Mucosa of stomach (tissue), 1 donor: ENCODE data around the gene RANBP2.

Experiments used
- H3K27me3 ChIP-seq: one replicate; pipeline ENCODE4 v1.7.0; 2013; ENCODE audit warnings: mild to moderate bottlenecking, low read length; ENCODE audit not compliant: control insufficient read depth, insufficient read depth
- H3K36me3 ChIP-seq: one replicate; pipeline ENCODE4 v1.7.0; 2013; ENCODE audit warnings: low read length; ENCODE audit not compliant: control insufficient read depth, insufficient read depth
- H3K4me1 ChIP-seq: one replicate; pipeline ENCODE4 v1.7.0; 2013; ENCODE audit warnings: mild to moderate bottlenecking, low read length; ENCODE audit not compliant: control insufficient read depth, insufficient read depth
- H3K4me3 ChIP-seq: one replicate; pipeline ENCODE4 v1.7.0; 2013; ENCODE audit warnings: low read length
- H3K9ac ChIP-seq: one replicate; pipeline ENCODE4 v1.7.0; 2013; ENCODE audit warnings: mild to moderate bottlenecking, low read length, moderate library complexity
- H3K9me3 ChIP-seq: one replicate; pipeline ENCODE4 v1.7.0; 2013; ENCODE audit warnings: mild to moderate bottlenecking, low read length, moderate library complexity; ENCODE audit not compliant: control insufficient read depth
- donor health status: Pancreatic carcinoma.

Gene RANBP2

DNA sequence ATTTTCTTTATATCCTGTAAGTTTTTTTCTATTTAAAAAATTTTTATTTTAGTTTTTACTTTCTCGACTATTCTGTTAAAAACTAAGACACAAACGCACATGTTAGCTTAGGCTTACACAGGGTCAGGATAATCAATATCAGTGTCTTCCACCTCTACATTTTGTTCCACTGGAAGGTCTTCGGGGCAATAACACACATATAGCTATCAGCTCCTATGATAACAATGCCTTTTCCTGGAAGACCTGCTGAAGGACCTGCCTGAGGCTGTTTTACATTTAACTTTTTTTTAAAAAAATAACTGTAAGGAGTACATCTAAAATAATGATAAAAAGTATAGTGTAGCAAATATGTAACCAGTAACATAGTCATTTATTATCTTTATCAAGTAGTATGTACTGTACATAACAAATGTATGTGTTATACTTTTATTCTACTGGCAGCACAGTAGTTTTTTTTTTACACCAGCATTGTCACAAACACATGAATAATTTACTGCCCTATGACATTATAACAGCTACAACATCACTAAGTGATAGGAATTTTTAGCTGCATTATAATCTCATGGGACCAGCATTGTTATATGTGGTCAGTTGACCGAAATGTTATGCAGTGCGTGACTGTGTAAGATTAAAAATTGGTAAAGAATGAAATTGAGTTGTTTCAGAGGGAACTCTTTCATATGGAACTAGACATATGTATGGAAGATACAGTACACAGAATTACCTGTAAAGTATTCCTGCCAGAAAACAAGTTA lies 105.2 kb downstream of the RANBP2 start:
- Histone ChIP-seq H3K9me3 (no peaks in the 10 kb centered on the region), H3K27me3 (no peaks in the 10 kb centered on the region), H3K4me3 (no peak overlapping the region), H3K9ac (no peak overlapping the region), H3K36me3 (no peaks in the 10 kb centered on the region), H3K4me1 (no peaks in the 10 kb centered on the region)

DNA sequence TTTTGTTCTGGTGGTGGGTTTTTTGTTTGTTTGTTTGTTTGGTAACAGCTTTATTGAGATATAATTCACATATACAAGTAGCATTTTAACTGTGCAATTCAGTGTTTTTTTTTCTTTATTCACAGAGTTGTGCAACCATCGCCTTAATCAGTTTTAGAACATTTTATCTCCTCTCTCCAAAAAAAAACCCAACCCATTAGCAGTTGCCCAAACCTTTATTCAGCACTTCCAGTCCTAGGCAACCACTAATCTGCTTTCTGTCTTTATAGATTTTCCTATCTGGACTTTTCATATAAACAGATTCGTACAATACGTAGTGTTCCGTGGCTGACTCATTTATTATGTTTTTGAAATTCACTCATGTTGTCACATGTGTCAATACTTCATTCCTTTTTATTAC lies 106.0 kb downstream of the RANBP2 start:
- Histone ChIP-seq H3K36me3 (no peaks in the 10 kb centered on the region), H3K27me3 (no peaks in the 10 kb centered on the region)

DNA sequence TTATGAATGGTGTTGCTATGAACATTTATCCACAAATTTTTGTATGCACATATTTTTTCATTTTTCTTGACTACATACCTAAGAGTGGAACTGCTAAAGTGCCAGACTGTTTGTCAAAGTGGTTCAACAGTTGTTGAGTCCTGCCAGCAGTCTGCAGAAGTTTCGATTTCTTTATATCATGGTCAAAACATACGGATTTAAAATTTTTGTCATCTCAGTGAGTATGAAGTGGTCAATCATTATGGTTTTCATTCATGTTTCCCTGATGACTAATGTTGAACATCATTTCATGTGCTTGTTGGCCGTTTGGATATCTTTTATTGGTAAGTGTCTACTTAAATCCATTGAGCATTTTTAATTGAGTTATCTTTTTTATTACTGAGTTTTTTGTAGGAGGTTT lies 106.5 kb downstream of the RANBP2 start:
- H3K9ac ChIP-seq, result no peak overlapping the region
- H3K36me3 ChIP-seq, result no peaks in the 10 kb centered on the region
- H3K27me3 ChIP-seq, result no peaks in the 10 kb centered on the region
- no peaks in the 10 kb centered on the region for H3K9me3 ChIP-seq
- H3K4me3 ChIP-seq, result no peak overlapping the region
- H3K4me1 ChIP-seq, result no peaks in the 10 kb centered on the region

More for the DNA sequence above, 106.0 kb downstream of the RANBP2 start:
- no peaks in the 10 kb centered on the region for H3K4me1 ChIP-seq
- no peaks in the 10 kb centered on the region for H3K9me3 ChIP-seq
- H3K4me3 ChIP-seq, result no peak overlapping the region
- no peak overlapping the region for H3K9ac ChIP-seq

DNA sequence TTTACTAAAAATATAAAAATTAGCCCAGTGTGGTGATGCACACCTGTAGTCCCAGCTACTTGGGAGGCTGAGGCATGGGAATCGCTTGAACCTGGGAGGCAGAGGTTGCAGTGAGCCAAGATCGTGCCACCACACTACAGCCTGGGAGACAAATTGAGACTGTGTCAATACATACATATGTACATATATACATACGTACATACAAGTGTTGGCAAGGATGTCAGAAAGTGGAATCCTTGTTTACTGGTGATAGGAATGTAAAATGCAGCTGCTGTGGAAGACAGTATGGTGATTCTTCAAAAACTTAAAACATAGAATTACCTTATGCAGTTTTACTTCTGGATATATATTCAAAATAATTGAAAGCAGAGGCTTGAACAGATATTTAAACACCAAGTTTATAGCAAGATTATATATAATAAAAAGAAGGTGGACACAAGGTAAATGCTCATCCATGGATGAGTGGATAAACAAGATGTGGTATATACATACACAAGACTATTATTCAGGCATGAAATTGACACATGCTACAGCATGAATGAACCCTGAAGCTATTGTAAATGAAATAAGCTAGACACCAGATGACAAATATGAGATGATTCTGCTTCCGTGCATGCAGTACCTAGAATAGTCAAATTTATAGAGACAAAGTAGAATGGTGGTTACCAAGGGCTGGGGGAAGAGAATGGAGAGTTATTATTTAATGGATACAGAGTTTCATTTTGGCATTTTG lies 110.5 kb downstream of the RANBP2 start:
- H3K36me3 ChIP-seq, result no peaks in the 10 kb centered on the region
- no peaks in the 10 kb centered on the region for H3K4me1 ChIP-seq
- H3K4me3 ChIP-seq, result no peak overlapping the region
- no peaks in the 10 kb centered on the region for H3K27me3 ChIP-seq
- no peaks in the 10 kb centered on the region for H3K9me3 ChIP-seq
- H3K9ac ChIP-seq, result no peak overlapping the region

DNA sequence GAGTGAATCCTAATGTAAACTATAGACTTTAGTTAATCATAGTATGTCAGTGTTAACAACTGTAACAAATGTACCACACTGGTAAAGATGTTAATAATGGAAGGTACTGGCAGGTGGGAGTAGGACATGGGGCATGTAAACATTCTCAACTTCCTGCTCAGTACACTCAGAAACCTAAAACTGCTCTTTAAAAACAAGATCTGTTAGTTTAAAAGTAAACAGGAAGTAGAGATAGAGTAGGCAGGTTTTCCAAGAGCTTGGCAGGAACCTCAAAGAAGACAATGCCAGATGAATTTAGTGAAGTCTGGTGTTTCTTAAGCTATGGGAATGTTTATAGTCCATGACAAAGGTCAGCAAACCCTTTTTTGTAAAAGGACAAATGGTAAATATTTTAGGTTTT lies 113.9 kb downstream of the RANBP2 start:
- Histone ChIP-seq H3K4me3 (no peak overlapping the region), H3K9ac (no peak overlapping the region), H3K4me1 (no peaks in the 10 kb centered on the region), H3K36me3 (no peaks in the 10 kb centered on the region), H3K27me3 (no peaks in the 10 kb centered on the region), H3K9me3 (no peaks in the 10 kb centered on the region)

DNA sequence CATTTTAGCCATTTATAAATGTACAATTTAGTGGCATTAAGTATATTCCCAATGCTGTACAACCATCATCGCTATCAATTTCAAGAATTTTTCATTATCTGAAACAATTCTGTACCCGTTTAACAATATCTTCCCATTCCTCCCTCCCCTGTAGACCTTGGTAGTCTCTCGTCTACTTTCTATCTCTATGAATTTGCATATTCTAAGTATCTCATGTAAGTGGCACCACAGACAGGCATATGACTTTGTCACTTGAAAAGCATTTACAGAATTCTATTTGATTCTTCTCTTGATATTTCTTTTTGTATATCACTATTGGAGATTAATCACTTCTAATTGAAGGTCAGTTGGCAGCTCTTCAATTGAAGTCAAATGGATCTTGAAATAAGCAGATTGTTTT lies 115.3 kb downstream of the RANBP2 start:
- H3K4me3 ChIP-seq, result no peak overlapping the region
- no peak overlapping the region for H3K9ac ChIP-seq
- H3K36me3 ChIP-seq, result no peaks in the 10 kb centered on the region
- no peaks in the 10 kb centered on the region for H3K4me1 ChIP-seq
- H3K27me3 ChIP-seq, result no peaks in the 10 kb centered on the region
- H3K9me3 ChIP-seq, result no peaks in the 10 kb centered on the region

DNA sequence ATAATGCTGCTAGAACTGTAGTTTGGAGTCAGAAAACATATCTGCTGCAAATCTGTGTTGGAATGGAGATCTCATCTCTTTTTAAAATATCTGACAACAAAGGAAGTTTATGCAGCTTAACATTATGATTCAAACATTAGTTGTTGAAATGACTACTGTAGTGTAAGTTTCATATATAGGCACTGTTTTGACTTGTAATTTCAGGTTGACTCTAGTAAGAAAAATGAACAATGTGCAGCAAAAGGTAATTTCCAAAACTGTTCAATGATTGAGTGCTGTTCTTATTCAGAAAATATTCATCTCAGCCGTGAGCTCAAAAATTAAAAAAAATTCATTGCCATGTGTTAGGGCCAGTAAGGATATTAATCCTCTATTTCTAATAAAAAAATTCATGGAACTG lies 115.8 kb downstream of the RANBP2 start:
- H3K36me3 ChIP-seq, result no peaks in the 10 kb centered on the region
- no peaks in the 10 kb centered on the region for H3K9me3 ChIP-seq
- H3K27me3 ChIP-seq, result no peaks in the 10 kb centered on the region
- no peak overlapping the region for H3K4me3 ChIP-seq
- H3K9ac ChIP-seq, result no peak overlapping the region
- H3K4me1 ChIP-seq, result no peaks in the 10 kb centered on the region
